ENCODE results near the gene PRKCH. TPM values are rescaled to one million over a fixed set of nuclear protein-coding genes. Genes with fewer than 3 reads are reported as not detected.

PRKCH gene
- total RNA-seq, 1 experiment from 2014 or later: 5.2 TPM

GRCh38 chr14:61454545-61454944 is 133.2 kb downstream of the PRKCH start:
- H4K91ac ChIP-seq (ENCODE audit: insufficient read length, low read depth, low read length): no peak overlapping the region
- Mint-ChIP-seq H3K9me3 (no peaks in the 10 kb centered on the region), H3K4me3 (no peak overlapping the region), H3K27me3 (ENCODE audit: low read depth) (no peaks in the 10 kb centered on the region), H3K27ac (no peak overlapping the region; a peak in 1 of 7 replicates), H3K4me1 (peaks cover 2 to 14% of the 10 kb centered on the region in 2 experiments; a peak in 3 of 4 replicates), H3K36me3 (ENCODE audit: insufficient read depth in 1 of 3, low read depth in 3 of 3) (0 out of 7 replicates have a peak, but pooled peaks cover 0 to 6% (median 0%) of the 10 kb centered on the region in 3 experiments)
- H3K27me3 ChIP-seq (ENCODE audit: insufficient read depth, low read length): no peaks in the 10 kb centered on the region
- no peak overlapping the region for H2BK120ac ChIP-seq (ENCODE audit: low read depth, low read length, poor library complexity, severe bottlenecking)
- H3K23me2 ChIP-seq (ENCODE audit: insufficient read length, low read depth, low read length, poor library complexity, severe bottlenecking): no peaks in the 10 kb centered on the region
- no peaks in the 10 kb centered on the region for H3K4me1 ChIP-seq (ENCODE audit: insufficient read depth, low read length)
- no peak overlapping the region for H3K14ac ChIP-seq (ENCODE audit: insufficient read depth, low read length)
- no peak overlapping the region for H2AK5ac ChIP-seq (ENCODE audit: insufficient read length, low read length)
- H2AFZ ChIP-seq (ENCODE audit: low read length): no peak overlapping the region
- no peak for TF ChIP-seq CTCF (conservative IDR thresholded peaks at IDR 0.05)
- no peak overlapping the region for H4K5ac ChIP-seq (ENCODE audit: insufficient read length, low read depth, low read length)
- H3K79me2 ChIP-seq (ENCODE audit: insufficient read depth, low read length): no peaks in the 10 kb centered on the region
- no peak overlapping the region for H3K18ac ChIP-seq (ENCODE audit: insufficient read length, low read depth, low read length)
- H3K27ac ChIP-seq (ENCODE audit: insufficient read length, low read depth, low read length): no peak overlapping the region
- no peak overlapping the region for H4K8ac ChIP-seq (replicated peaks; ENCODE audit: insufficient read length, low read depth, low read length)
- H3K9ac ChIP-seq (ENCODE audit: extremely low read depth, insufficient read length, low read length): no peak overlapping the region
- no peak overlapping the region for H3K4me2 ChIP-seq (ENCODE audit: insufficient read depth, insufficient read length, low read length)
- no peaks in the 10 kb centered on the region for H3K9me3 ChIP-seq (ENCODE audit: control insufficient read depth, low read depth, low read length)
- H3K23ac ChIP-seq (ENCODE audit: insufficient read length, low read depth, low read length): no peak overlapping the region
- H3T11ph ChIP-seq (ENCODE audit: low read length): no peak overlapping the region
- no CpG with 5 or more reads among the region's 4 CpGs for WGBS (ENCODE audit: extremely low coverage, insufficient read length, low lambda C conversion rate)
- H2BK15ac ChIP-seq (ENCODE audit: low read depth, low read length): no peak overlapping the region
- no peak overlapping the region for H3K56ac ChIP-seq (ENCODE audit: insufficient read length, low read depth, low read length)
- H2BK20ac ChIP-seq (ENCODE audit: low read depth, low read length, poor library complexity, severe bottlenecking): no peak overlapping the region
- DNase-seq: no peak
- no peak overlapping the region for H2BK12ac ChIP-seq (ENCODE audit: insufficient read length, low read depth, low read length)
- H4K20me1 ChIP-seq (ENCODE audit: control insufficient read depth, insufficient read depth, insufficient read length): no peaks in the 10 kb centered on the region
- H3K79me1 ChIP-seq (ENCODE audit: insufficient read depth, low read depth, low read length, poor library complexity, severe bottlenecking): no peaks in the 10 kb centered on the region
- no peak overlapping the region for H3K4ac ChIP-seq (ENCODE audit: low read depth, low read length)
- no peak overlapping the region for H2BK5ac ChIP-seq (ENCODE audit: insufficient read length, low read length)
